Mesothelial cell of epicardium (in vitro differentiated cells): ENCODE data around the gene PARD3B. TPM values are rescaled to one million over a fixed set of nuclear protein-coding genes. Genes with fewer than 3 reads are reported as not detected.
A peak's percentile ranks its signal among the peaks of the same experiment; 100 is the strongest.

Experiments
- DNase-seq, 2 experiments: peaks; one replicate each; pipeline ENCODE4 v3.0.0; 2021; ENCODE audit warnings: low spot score in 2 of 2; ENCODE audit not compliant: unreplicated experiment in 2 of 2
- H3K27ac Mint-ChIP-seq: 2 replicates; pipeline ENCODE4 v1.8.0; 2021; ENCODE audit warnings: mixed read lengths
- H3K27me3 Mint-ChIP-seq: 2 replicates; pipeline ENCODE4 v1.8.0; 2021; ENCODE audit warnings: low read depth, mixed read lengths
- H3K36me3 Mint-ChIP-seq: 2 replicates; pipeline ENCODE4 v1.8.0; 2021; ENCODE audit warnings: mixed read lengths
- H3K4me1 Mint-ChIP-seq: 2 replicates; pipeline ENCODE4 v1.8.0; 2021; ENCODE audit warnings: mixed read lengths
- H3K4me3 Mint-ChIP-seq: 2 replicates; pipeline ENCODE4 v1.8.0; 2021; ENCODE audit warnings: mild to moderate bottlenecking, moderate library complexity, mixed read lengths
- H3K9me3 Mint-ChIP-seq: 2 replicates; pipeline ENCODE4 v1.8.0; 2021; ENCODE audit warnings: mixed read lengths
- total RNA-seq: library from RNA; stranded (reverse); gene quantifications from 3 replicates; pipeline ENCODE4 v1.2.1, GENCODE V29; 2021
- TF ChIP-seq, protein P1 (sequence below): fragments of 200-600 bp; sonication (generic); IDR thresholded peaks from one replicate; pipeline ENCODE4 v1.5.0; 2021; ENCODE audit warnings: antibody characterized with exemption; ENCODE audit not compliant: unreplicated experiment

PARD3B gene
- total RNA-seq: 20.4 to 23.7 TPM (median 23.4 TPM) in 3 replicates

GRCh38 chr2:204544961-204545860 lies at the start of gene PARD3B:
Gene PARD3B (plus strand): TSS chr2:204545475. CDS start chr2:204546000, 525 bp downstream.
- H3K27ac Mint-ChIP-seq: peak within 1 kb of the TSS; percentile 84
- peak within 1 kb of the TSS; percentile 84 for H3K4me3 Mint-ChIP-seq
- H3K4me1 Mint-ChIP-seq: peaks cover 38% of the 10 kb centered on the region
- no peaks in the 10 kb centered on the region for H3K36me3 Mint-ChIP-seq
- no peaks in the 10 kb centered on the region for H3K9me3 Mint-ChIP-seq
- peaks cover 24% of the 10 kb centered on the region for H3K27me3 Mint-ChIP-seq
- peak; percentile 33 to 68 for DNase-seq
- TF ChIP-seq, protein P1, sequence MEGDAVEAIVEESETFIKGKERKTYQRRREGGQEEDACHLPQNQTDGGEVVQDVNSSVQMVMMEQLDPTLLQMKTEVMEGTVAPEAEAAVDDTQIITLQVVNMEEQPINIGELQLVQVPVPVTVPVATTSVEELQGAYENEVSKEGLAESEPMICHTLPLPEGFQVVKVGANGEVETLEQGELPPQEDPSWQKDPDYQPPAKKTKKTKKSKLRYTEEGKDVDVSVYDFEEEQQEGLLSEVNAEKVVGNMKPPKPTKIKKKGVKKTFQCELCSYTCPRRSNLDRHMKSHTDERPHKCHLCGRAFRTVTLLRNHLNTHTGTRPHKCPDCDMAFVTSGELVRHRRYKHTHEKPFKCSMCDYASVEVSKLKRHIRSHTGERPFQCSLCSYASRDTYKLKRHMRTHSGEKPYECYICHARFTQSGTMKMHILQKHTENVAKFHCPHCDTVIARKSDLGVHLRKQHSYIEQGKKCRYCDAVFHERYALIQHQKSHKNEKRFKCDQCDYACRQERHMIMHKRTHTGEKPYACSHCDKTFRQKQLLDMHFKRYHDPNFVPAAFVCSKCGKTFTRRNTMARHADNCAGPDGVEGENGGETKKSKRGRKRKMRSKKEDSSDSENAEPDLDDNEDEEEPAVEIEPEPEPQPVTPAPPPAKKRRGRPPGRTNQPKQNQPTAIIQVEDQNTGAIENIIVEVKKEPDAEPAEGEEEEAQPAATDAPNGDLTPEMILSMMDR: no peak

DNA sequence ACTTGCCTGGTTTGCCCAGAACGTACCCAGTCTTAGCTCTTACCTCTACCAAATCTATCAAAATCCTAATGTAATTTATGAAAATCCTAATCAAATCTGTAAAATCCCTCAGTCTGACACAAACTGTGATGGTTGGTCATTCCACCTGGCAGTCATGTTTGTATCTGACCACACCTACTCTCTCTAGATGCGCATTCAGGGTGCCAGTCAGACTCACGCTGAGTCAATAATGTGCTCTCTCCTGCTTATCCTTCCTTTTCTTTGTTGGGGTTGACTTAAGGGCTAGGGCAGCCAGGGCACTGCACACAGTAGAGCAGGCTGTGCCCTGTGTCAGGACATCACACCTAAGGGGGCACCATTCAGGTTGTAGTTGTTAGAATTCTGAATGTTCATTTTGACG lies 48.5 kb upstream of the PARD3B start:
- no peak overlapping the region for H3K4me3 Mint-ChIP-seq
- no peak overlapping the region for H3K27ac Mint-ChIP-seq
- peaks cover 5% of the 10 kb centered on the region for H3K9me3 Mint-ChIP-seq
- H3K27me3 Mint-ChIP-seq: peaks cover 6% of the 10 kb centered on the region
- no peaks in the 10 kb centered on the region for H3K4me1 Mint-ChIP-seq
- no peak for DNase-seq
- no peaks in the 10 kb centered on the region for H3K36me3 Mint-ChIP-seq
- TF ChIP-seq, protein P1: no peak

DNA sequence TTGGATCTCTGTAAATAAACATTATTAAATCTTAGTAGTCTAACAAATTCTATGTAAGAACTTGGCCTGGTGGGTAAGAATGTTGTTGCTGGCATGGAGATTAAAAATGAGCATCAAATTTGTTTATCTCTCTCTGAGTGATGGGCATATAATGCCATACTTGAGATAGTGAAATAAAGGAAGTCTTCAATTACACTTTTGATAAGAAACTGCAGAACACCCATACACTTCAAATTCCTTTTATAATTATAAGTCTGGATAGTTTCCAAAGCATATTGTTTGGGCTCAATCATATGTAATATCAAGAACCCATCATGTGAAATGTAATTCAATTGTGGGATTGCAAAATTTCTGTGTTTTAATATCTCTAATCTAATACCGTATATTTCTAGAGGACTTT lies 47.4 kb upstream of the PARD3B start:
- Mint-ChIP-seq H3K9me3 (peaks cover 5% of the 10 kb centered on the region), H3K4me3 (no peak overlapping the region), H3K4me1 (peaks cover 2% of the 10 kb centered on the region), H3K36me3 (no peaks in the 10 kb centered on the region), H3K27ac (no peak overlapping the region), H3K27me3 (peaks cover 6% of the 10 kb centered on the region)
- TF ChIP-seq, protein P1: no peak
- no peak for DNase-seq

DNA sequence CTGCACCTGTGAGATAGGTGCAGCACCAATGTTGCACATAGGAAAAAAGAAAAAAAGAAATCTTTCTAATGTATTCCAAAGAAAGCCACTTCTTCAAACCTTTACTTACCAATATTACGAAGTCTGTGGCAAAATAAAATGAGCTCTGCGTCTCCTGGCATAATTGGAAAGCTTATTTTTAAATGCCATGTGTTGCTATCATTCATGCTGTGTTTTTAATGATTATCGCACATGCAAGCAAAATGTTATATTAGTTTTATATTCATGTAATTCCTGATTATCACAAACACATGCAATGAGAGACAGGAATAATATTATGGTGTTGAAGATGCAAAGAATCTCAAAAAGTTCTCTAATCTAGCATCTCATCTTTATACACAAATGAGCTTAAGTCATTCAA lies 47.0 kb upstream of the PARD3B start:
- peaks cover 5% of the 10 kb centered on the region for H3K9me3 Mint-ChIP-seq
- no peak for DNase-seq
- H3K36me3 Mint-ChIP-seq: no peaks in the 10 kb centered on the region
- H3K4me1 Mint-ChIP-seq: peaks cover 4% of the 10 kb centered on the region
- no peak overlapping the region for H3K4me3 Mint-ChIP-seq
- H3K27ac Mint-ChIP-seq: no peak overlapping the region
- TF ChIP-seq, protein P1: no peak
- H3K27me3 Mint-ChIP-seq: peaks cover 6% of the 10 kb centered on the region

GRCh38 chr2:204503869-204504268 lies 41.4 kb upstream of the PARD3B start:
- TF ChIP-seq, protein P1: no peak
- H3K36me3 Mint-ChIP-seq: no peaks in the 10 kb centered on the region
- H3K9me3 Mint-ChIP-seq: no peaks in the 10 kb centered on the region
- H3K4me1 Mint-ChIP-seq: peaks cover 4% of the 10 kb centered on the region
- peaks cover 8% of the 10 kb centered on the region for H3K27me3 Mint-ChIP-seq
- no peak overlapping the region for H3K4me3 Mint-ChIP-seq
- DNase-seq: no peak
- H3K27ac Mint-ChIP-seq: no peak overlapping the region
